HepG2 (cell line): ENCODE results near the gene ENDOD1. TPM values are rescaled to one million over a fixed set of nuclear protein-coding genes. Genes with fewer than 3 reads are reported as not detected.

Experiments
- ATF7-NPFF ChIP-seq: sonication (generic); formaldehyde crosslinking; IDR thresholded peaks from 2 replicates; pipeline ENCODE4 v1.8.1; 2023; ENCODE audit warnings: mild to moderate bottlenecking, low read depth, missing genetic modification reagents, moderate library complexity
- DMAP1 ChIP-seq: IDR thresholded peaks from 2 replicates; pipeline ENCODE4 v1.6.1; 2016
- FOXK2 ChIP-seq: fragments of 450-650 bp; IDR thresholded peaks from 2 replicates; pipeline ENCODE4 v1.6.1; 2016
- HDAC2 ChIP-seq: sonication (generic); formaldehyde crosslinking; IDR thresholded peaks from 2 replicates; pipeline ENCODE4 v1.4.0; 2020; ENCODE audit warnings: missing genetic modification reagents
- ISL2 ChIP-seq: sonication (generic); formaldehyde crosslinking; IDR thresholded peaks from 2 replicates; pipeline ENCODE4 v1.5.0; 2020; ENCODE audit warnings: missing genetic modification reagents
- JARID2 ChIP-seq: sonication (generic); formaldehyde crosslinking; IDR thresholded peaks from 2 replicates; pipeline ENCODE4 v1.8.1; 2023; ENCODE audit warnings: missing genetic modification reagents, inconsistent platforms; ENCODE audit not compliant: insufficient replicate concordance
- JUN ChIP-seq: sonication (generic); formaldehyde crosslinking; IDR thresholded peaks from 2 replicates; pipeline ENCODE4 v1.4.0; 2020; ENCODE audit warnings: mild to moderate bottlenecking, missing genetic modification reagents
- KDM1A ChIP-seq: IDR thresholded peaks from 2 replicates; pipeline ENCODE4 v1.6.1; 2016; ENCODE audit warnings: missing compliant biosample characterization
- MED1 ChIP-seq: sonication (generic); formaldehyde crosslinking; IDR thresholded peaks from 2 replicates; pipeline ENCODE4 v1.4.0; 2020; ENCODE audit warnings: missing genetic modification reagents
- MLLT10 ChIP-seq: sonication (generic); formaldehyde crosslinking; IDR thresholded peaks from 2 replicates; pipeline ENCODE4 v1.4.0; 2020; ENCODE audit warnings: missing genetic modification reagents
- MTA1 ChIP-seq: sonication (generic); formaldehyde crosslinking; IDR thresholded peaks from 2 replicates; pipeline ENCODE4 v1.4.0; 2020; ENCODE audit warnings: missing genetic modification reagents, mild to moderate bottlenecking, borderline replicate concordance
- PHF8 ChIP-seq: sonication (generic); formaldehyde crosslinking; IDR thresholded peaks from 2 replicates; pipeline ENCODE4 v1.5.0; 2020; ENCODE audit warnings: missing genetic modification reagents
- SMAD9 ChIP-seq: sonication (generic); formaldehyde crosslinking; IDR thresholded peaks from 2 replicates; pipeline ENCODE4 v1.5.1; 2020; ENCODE audit warnings: mild to moderate bottlenecking, missing genetic modification reagents
- STAG1 ChIP-seq: sonication (generic); formaldehyde crosslinking; IDR thresholded peaks from 2 replicates; pipeline ENCODE4 v1.4.0; 2020; ENCODE audit warnings: missing genetic modification reagents
- SUZ12 ChIP-seq: fragments of 150-350 bp; IDR thresholded peaks from 2 replicates; pipeline ENCODE4 v1.6.1; 2014; ENCODE audit warnings: low read depth, low read length
- TAF15 ChIP-seq: fragments of 200-400 bp; formaldehyde crosslinking; IDR thresholded peaks from one replicate; pipeline ENCODE4 v1.6.1; 2018; ENCODE audit warnings: mild to moderate bottlenecking, low read depth, low read length; ENCODE audit not compliant: poor library complexity, severe bottlenecking
- TRIM24 ChIP-seq: sonication (generic); formaldehyde crosslinking; IDR thresholded peaks from 2 replicates; pipeline ENCODE4 v1.8.0; 2022; ENCODE audit warnings: mild to moderate bottlenecking, missing genetic modification reagents
- XRCC5 ChIP-seq: fragments of 200-400 bp; formaldehyde crosslinking; optimal IDR thresholded peaks from 2 replicates; pipeline ENCODE3; 2017; ENCODE audit warnings: mild to moderate bottlenecking, low read length
- ZBTB7B ChIP-seq: sonication (generic); formaldehyde crosslinking; IDR thresholded peaks from 2 replicates; pipeline ENCODE4 v1.4.0; 2020; ENCODE audit warnings: missing genetic modification reagents
- ZC3H13 ChIP-seq: sonication (generic); formaldehyde crosslinking; IDR thresholded peaks from 2 replicates; pipeline ENCODE4 v1.8.1; 2023; ENCODE audit warnings: mild to moderate bottlenecking, missing genetic modification reagents, moderate library complexity
- ZFP37 ChIP-seq: sonication (generic); formaldehyde crosslinking; IDR thresholded peaks from 2 replicates; pipeline ENCODE4 v1.4.0; 2020; ENCODE audit warnings: missing genetic modification reagents, borderline replicate concordance
- ZNF460 ChIP-seq: sonication (generic); formaldehyde crosslinking; IDR thresholded peaks from 2 replicates; pipeline ENCODE4 v1.5.1; 2020; ENCODE audit warnings: missing genetic modification reagents, mild to moderate bottlenecking, borderline replicate concordance
- ZNF616 ChIP-seq: sonication (generic); formaldehyde crosslinking; IDR thresholded peaks from 2 replicates; pipeline ENCODE4 v1.5.0; 2020; ENCODE audit warnings: low read depth, mild to moderate bottlenecking, missing genetic modification reagents
- ZNF660 ChIP-seq: sonication (generic); formaldehyde crosslinking; IDR thresholded peaks from 2 replicates; pipeline ENCODE4 v1.5.1; 2020; ENCODE audit warnings: mild to moderate bottlenecking, low read depth, missing genetic modification reagents, borderline replicate concordance
- ZNF766 ChIP-seq: sonication (generic); formaldehyde crosslinking; IDR thresholded peaks from 2 replicates; pipeline ENCODE4 v1.5.0; 2020; ENCODE audit warnings: missing genetic modification reagents, borderline replicate concordance
- ZNF777 ChIP-seq: sonication (generic); formaldehyde crosslinking; IDR thresholded peaks from 2 replicates; pipeline ENCODE4 v1.4.0; 2020; ENCODE audit warnings: missing genetic modification reagents
- polyA plus RNA-seq, 8 experiments: library from polyadenylated mRNA; depleted of rRNA in 3 of 8; stranded (reverse) in 7 of 8; unstranded in 1 of 8; fragments of >200 nt; fragmentation: Illumina TruSeq in 4 of 8; extraction: Trizol in 4 of 8; gene quantifications; 2 replicates each; pipeline versions ENCODE4 v1.2.1 to v1.2.3, GENCODE V29; 2011 to 2016; ENCODE audit warnings: low read depth in 4 of 8, missing spikeins in 1 of 8, mixed read lengths in 1 of 8; ENCODE audit not compliant: insufficient read depth in 1 of 8
- total RNA-seq, 5 experiments: library from RNA; depleted of rRNA; stranded (reverse); fragments of >200 nt; fragmentation: Illumina TruSeq; extraction: Trizol; gene quantifications; 2 replicates each; pipeline ENCODE4 v1.2.3, GENCODE V29; 2016; ENCODE audit warnings: low read depth in 1 of 5
- TF ChIP-seq, protein P1 (sequence below): sonication (generic); formaldehyde crosslinking; conservative IDR thresholded peaks from 2 replicates; pipeline ENCODE4 v1.8.1; 2023; ENCODE audit warnings: missing genetic modification reagents
- TF ChIP-seq, protein P2 (sequence below): sonication (generic); formaldehyde crosslinking; IDR thresholded peaks from 2 replicates; pipeline ENCODE4 v1.4.0; 2020; ENCODE audit warnings: missing genetic modification reagents
- TF ChIP-seq, protein P3 (sequence below): sonication (generic); formaldehyde crosslinking; IDR thresholded peaks from 2 replicates; pipeline ENCODE4 v1.8.1; 2023; ENCODE audit warnings: mild to moderate bottlenecking, missing genetic modification reagents, borderline replicate concordance

The ENDOD1 gene
- total and polyA plus RNA-seq, 2 of the 13 experiments (the other 11 are each of a cell fraction or from before 2014, with no cell fraction given): 2.0 to 6.8 TPM

DNA sequence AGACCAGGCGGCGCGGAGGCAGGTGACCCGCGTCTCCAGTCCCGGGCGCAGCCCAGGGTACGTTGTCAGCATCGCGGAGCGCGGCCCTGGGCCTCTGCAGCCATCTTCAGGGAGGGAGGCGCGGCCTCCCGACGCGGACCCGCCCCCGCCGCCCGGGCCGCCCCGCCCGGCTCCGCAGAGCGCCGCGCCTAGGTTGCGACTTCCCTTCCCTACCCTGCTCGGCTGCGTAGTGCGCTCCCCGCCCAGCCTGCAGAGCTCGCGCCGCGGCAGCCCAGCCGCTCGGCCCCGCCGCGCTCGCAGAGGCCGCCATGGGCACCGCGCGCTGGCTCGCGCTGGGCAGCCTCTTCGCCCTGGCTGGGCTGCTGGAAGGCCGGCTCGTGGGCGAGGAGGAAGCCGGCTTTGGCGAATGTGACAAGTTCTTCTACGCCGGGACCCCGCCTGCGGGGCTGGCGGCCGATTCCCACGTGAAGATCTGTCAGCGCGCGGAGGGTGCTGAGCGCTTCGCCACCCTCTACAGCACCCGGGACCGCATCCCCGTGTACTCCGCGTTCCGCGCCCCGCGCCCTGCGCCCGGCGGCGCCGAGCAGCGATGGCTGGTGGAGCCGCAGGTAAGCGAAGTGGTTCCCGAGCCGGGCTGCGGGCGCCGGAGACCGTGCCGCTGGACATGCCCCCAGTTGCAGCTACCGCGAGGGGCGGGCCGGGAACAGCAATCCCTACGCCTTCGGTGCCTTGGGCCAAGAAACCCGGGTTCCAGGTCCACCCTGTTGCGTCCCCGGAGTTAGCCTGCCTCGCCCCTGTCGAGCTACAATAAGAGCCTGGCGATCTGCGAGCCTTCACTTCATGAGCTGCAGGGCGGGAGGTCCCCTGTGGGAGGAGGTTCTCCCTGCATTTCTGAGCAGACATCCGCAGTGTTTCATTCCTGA lies at the start of gene ENDOD1 (continued):
- TF ChIP-seq, protein P1, sequence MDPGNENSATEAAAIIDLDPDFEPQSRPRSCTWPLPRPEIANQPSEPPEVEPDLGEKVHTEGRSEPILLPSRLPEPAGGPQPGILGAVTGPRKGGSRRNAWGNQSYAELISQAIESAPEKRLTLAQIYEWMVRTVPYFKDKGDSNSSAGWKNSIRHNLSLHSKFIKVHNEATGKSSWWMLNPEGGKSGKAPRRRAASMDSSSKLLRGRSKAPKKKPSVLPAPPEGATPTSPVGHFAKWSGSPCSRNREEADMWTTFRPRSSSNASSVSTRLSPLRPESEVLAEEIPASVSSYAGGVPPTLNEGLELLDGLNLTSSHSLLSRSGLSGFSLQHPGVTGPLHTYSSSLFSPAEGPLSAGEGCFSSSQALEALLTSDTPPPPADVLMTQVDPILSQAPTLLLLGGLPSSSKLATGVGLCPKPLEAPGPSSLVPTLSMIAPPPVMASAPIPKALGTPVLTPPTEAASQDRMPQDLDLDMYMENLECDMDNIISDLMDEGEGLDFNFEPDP (CRISPR knock-in tag): no peak
- TF ChIP-seq TAF15 (no peak), KDM1A (CRISPR knock-in tag) (no peak), ZNF460 (no peak), ISL2 (CRISPR knock-in tag) (0 out of 2 replicates have a peak, but pooled peaks have one; percentile 37), STAG1 (no peak), SUZ12 (no peak), ZBTB7B (CRISPR knock-in tag) (no peak), ZC3H13 (no peak), MED1 (CRISPR knock-in tag) (no peak), FOXK2 (no peak), JUN (CRISPR knock-in tag) (0 out of 2 replicates have a peak, but pooled peaks have one; percentile 32), ZNF766 (CRISPR knock-in tag) (0 out of 2 replicates have a peak, but pooled peaks have one; percentile 54), ZNF777 (peak; percentile 15; the same call in 1 of the 2 replicates), MTA1 (CRISPR knock-in tag) (no peak), ATF7-NPFF (CRISPR knock-in tag) (peak; percentile 90), XRCC5 (no peak), SMAD9 (CRISPR knock-in tag) (no peak), MLLT10 (CRISPR knock-in tag) (no peak), TRIM24 (CRISPR knock-in tag) (no peak), ZNF616 (CRISPR knock-in tag) (no peak), HDAC2 (CRISPR knock-in tag) (0 out of 2 replicates have a peak, but pooled peaks have one; percentile 33), ZFP37 (CRISPR knock-in tag) (no peak), PHF8 (peak; percentile 54; the same call in 1 of the 2 replicates), ZNF660 (no peak), JARID2 (CRISPR knock-in tag) (no peak), DMAP1 (CRISPR knock-in tag) (no peak)
- TF ChIP-seq, protein P2, sequence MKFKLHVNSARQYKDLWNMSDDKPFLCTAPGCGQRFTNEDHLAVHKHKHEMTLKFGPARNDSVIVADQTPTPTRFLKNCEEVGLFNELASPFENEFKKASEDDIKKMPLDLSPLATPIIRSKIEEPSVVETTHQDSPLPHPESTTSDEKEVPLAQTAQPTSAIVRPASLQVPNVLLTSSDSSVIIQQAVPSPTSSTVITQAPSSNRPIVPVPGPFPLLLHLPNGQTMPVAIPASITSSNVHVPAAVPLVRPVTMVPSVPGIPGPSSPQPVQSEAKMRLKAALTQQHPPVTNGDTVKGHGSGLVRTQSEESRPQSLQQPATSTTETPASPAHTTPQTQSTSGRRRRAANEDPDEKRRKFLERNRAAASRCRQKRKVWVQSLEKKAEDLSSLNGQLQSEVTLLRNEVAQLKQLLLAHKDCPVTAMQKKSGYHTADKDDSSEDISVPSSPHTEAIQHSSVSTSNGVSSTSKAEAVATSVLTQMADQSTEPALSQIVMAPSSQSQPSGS: no peak
- TF ChIP-seq, protein P3, sequence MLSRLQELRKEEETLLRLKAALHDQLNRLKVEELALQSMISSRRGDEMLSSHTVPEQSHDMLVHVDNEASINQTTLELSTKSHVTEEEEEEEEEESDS (CRISPR knock-in tag): no peak
